Bronchial epithelial cell (primary cell): ENCODE measurements around the gene PITX1. TPM values are rescaled to one million over a fixed set of nuclear protein-coding genes. Genes with fewer than 3 reads are reported as not detected.

Source experiments
- DNase-seq: peaks from one replicate; pipeline ENCODE4 v3.0.0-alpha.2; 2010; ENCODE audit warnings: low read depth
- FAIRE-seq: peaks from 2 replicates; lab custom pipeline; 2011; peaks lifted over from hg19 to GRCh38; lab: Jason Lieb, UNC
- H3K27me3 ChIP-seq: 2 replicates; pipeline ENCODE4 v1.5.1; 2011; ENCODE audit warnings: low read length; ENCODE audit not compliant: control insufficient read depth, insufficient read depth
- H3K36me3 ChIP-seq: 2 replicates; pipeline ENCODE4 v1.5.1; 2011; ENCODE audit warnings: low read length; ENCODE audit not compliant: control insufficient read depth, insufficient read depth
- H3K4me3 ChIP-seq: 2 replicates; pipeline ENCODE4 v1.5.1; 2011; ENCODE audit warnings: mild to moderate bottlenecking, low read depth, low read length, control low read depth
- CTCF ChIP-seq: IDR thresholded peaks from 2 replicates; pipeline ENCODE4 v1.5.1; 2011; ENCODE audit warnings: mild to moderate bottlenecking, moderate library complexity, low read length, control low read depth, inconsistent platforms; ENCODE audit not compliant: insufficient read depth, severe bottlenecking
- total RNA-seq: library from RNA; depleted of rRNA; stranded (reverse); fragments of >200 nt; gene quantifications from 2 replicates; pipeline ENCODE4 v1.2.1, GENCODE V29; 2014

PITX1 gene
- total RNA-seq, 1 donor from 2014 or later = 87.7 TPM

GRCh38 chr5:135064235-135064570 is 30.2 kb upstream of the PITX1 start:
- TF ChIP-seq CTCF = no peak
- Histone ChIP-seq H3K27me3 (no peaks in the 10 kb centered on the region), H3K4me3 (no peak overlapping the region), H3K36me3 (no peaks in the 10 kb centered on the region)
- DNase-seq (no peak), FAIRE-seq (no peak)

GRCh38 chr5:135063511-135064234 is 29.6 kb upstream of the PITX1 start:
- TF ChIP-seq CTCF = no peak
- DNase-seq = no peak
- Histone ChIP-seq H3K27me3 (no peaks in the 10 kb centered on the region), H3K36me3 (no peaks in the 10 kb centered on the region), H3K4me3 (no peak overlapping the region)
- FAIRE-seq = no peak

GRCh38 chr5:135063056-135063445 is 29.0 kb upstream of the PITX1 start:
- DNase-seq (no peak), FAIRE-seq (no peak)
- Histone ChIP-seq H3K4me3 (no peak overlapping the region), H3K27me3 (no peaks in the 10 kb centered on the region), H3K36me3 (no peaks in the 10 kb centered on the region)
- TF ChIP-seq CTCF = no peak

- DNase-seq = no peak
- TF ChIP-seq CTCF = no peak
- H3K36me3 ChIP-seq = no peaks in the 10 kb centered on the region
- no peak for FAIRE-seq
- no peaks in the 10 kb centered on the region for H3K27me3 ChIP-seq
- no peak overlapping the region for H3K4me3 ChIP-seq
Measured at GRCh38 chr5:135062216-135063055, 28.4 kb upstream of the PITX1 start.

- FAIRE-seq = no peak
- TF ChIP-seq CTCF = no peak
- Histone ChIP-seq H3K27me3 (no peaks in the 10 kb centered on the region), H3K36me3 (no peaks in the 10 kb centered on the region), H3K4me3 (no peak overlapping the region)
- DNase-seq = no peak
Measured at GRCh38 chr5:135061001-135061400, 27.0 kb upstream of the PITX1 start.
